GM19240 (cell line): ENCODE measurements around the gene MYH9.

Experiments
- DNase-seq: peaks from one replicate; pipeline ENCODE4 v3.0.0; 2011; ENCODE audit warnings: low spot score; ENCODE audit not compliant: insufficient read length

The MYH9 gene

DNA sequence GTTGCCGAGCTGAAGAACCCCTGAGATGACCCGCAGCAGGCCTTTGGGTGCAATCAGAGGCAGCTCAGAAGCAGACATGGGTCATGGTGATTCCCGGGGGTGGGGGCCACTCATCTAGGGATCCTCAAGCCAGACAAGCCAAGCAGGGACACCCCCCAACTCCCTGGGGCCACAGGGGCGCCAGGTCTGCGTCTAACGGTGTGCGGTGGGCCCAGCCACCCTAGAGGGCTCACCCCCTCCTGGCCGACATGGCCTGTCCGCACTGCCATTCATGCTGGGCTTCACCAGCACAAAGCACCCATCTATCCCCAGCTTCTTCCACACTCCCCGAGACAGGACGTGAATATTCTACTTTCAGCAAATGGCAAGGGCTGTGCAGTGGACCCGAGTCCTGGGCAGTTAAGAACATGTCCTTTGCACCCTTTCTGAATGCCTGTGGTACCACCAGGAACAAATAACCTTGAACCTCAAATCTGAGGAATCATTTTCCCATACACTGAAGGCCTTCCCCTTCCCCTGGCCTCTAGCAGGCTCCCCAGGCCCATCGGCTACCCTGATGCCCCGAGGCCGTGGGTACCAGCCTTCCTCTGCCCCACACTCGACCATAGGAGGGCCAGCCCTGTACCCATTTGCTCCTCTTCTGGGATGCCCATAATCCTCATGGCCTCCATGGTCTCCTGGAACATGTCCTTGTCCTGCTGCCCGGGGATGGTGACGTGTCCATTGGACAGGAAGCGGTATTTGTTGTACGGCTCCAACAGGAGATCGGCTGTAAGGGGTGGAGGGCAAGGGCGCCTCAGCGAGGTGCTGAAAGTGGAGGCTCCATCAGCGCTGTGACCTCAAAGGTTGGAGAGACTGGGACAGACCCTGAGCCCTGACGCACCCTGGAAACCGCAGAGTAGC is 67.9 kb downstream of the MYH9 start:
- DNase-seq: no peak

GRCh38 chr22:36318442-36318841 is 69.3 kb downstream of the MYH9 start:
- DNase-seq: no peak

- no peak for DNase-seq
Observed at GRCh38 chr22:36317658-36318271, 70.0 kb downstream of the MYH9 start.

GRCh38 chr22:36316419-36316818 is 71.3 kb downstream of the MYH9 start:
- no peak for DNase-seq

- no peak for DNase-seq
Observed at GRCh38 chr22:36315325-36315724, 72.4 kb downstream of the MYH9 start.

- DNase-seq: no peak
Observed at GRCh38 chr22:36311386-36312085, 76.2 kb downstream of the MYH9 start.

GRCh38 chr22:36308880-36309279 is 78.9 kb downstream of the MYH9 start:
- DNase-seq: no peak

DNA sequence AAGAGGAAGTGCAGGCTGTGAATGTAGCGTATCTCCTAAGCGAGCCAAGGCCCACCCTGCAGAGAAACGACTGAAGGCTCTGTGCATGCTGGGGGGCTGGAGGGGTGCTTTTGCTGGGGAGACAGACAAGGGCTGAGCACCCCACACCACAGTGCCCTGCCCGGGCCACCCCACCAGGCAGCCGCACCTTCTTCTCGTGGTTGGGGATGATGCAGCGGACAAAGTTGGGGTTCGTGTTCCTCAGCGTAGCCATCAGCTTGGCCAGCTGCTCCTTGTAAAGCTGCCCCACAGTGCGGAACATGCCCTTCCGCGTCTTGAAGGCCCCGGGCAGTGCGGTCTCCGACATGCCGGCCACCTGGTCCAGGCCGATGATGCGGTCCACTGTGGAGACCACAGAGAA is 81.5 kb downstream of the MYH9 start:
- DNase-seq: no peak

- no peak for DNase-seq
Observed at GRCh38 chr22:36305813-36306212, 82.0 kb downstream of the MYH9 start.

DNA sequence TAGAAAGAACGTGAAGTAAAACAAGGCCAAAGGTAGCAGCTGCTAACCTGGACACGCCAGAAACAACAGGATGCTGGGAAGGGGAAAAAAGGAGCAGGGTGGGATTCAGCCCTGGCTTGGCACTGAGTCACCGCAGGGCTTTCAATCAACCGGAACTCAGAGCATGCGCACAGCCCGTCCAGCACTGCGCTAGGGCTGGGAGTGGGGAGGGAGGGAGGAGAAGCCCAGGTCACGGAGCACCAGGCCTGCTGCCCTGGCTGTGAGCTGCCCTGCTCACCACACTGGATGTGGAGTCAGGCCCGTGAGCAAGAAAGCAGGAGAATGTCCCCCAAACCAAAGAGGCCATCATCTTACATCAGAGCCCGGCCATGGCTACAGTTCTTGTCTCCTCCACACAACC is 83.3 kb downstream of the MYH9 start:
- no peak for DNase-seq

DNA sequence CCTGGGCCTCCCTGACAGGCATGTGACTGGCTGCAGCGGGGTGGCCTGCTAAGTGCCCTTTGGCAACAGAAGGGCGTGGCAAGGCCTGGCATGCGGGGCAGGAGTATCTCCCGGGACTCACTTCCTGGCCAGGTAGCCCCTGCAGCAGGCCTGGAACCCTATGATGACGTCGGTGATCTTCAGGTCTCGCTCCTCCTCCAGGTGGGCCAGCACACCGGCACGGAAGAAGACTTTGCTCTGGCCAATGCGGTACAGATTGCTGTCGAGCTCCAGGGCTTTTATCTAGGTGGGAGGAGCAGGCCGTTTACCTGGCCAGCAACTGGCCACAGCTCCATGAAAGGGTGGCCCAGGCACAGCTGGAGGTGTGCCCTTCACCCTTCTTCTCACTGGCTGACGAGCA is 83.9 kb downstream of the MYH9 start:
- DNase-seq: no peak

DNA sequence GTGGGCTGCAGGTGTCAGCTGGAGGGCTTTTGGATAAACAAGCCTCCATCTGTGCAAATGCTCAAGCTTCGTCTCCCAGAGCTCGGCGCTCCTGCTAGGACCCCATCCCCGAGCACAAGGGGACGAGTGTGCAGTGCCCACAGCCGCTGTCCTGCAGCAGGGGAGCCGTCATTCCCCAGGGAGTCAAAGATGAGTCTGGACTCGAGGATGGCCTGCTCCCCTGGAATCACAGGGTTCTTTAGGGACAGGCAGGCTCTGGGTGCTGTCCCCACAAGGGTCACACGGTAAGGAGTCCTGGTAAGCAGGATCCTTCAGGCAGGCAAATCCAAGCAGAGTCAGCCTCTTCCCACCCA is 84.7 kb downstream of the MYH9 start:
- DNase-seq: no peak

GRCh38 chr22:36302439-36303114 is 85.2 kb downstream of the MYH9 start:
- no peak for DNase-seq

DNA sequence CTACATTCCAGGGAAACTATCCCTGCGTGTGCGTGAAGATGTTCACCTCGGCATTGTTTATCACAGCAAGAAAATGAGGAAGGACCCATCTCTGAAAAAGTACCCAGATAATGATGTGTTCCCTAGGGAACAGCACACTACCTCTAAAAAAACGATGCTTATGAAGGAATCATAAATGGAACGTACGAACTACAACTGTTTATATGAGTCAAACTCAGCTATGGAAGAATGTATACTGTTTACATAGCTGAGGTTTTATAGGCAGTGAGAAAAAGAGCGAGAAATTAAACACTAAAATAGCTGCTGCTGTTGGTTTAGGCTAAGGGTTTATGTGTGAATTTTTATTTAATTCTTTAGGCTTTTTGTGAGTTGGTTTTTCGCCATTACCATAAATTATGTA is 85.9 kb downstream of the MYH9 start:
- no peak for DNase-seq

DNA sequence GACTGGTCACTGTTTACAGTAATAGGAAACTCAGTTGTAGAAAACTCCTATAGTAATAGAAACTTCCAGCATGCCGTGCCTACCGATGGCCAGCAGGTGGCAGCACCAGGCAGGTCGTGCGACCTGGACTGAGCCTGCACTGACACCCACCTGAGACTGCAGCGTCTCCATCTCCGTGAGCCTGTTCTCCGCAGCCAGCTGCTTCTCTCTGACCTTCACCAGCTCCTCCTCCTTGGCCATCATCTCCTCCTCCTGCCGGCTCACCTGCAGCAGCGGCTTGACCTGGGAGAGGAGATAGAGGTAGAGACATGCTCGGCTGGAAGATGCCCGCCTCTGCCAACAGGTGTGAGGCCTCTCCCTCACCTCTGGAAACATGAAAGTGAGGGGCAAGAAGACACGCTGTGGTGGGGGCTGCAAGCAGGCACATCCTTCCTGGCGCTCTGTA is 86.4 kb downstream of the MYH9 start:
- DNase-seq: peak; percentile 79

GRCh38 chr22:36300396-36301212 is 87.2 kb downstream of the MYH9 start:
- DNase-seq: no peak

- DNase-seq: no peak
Observed at GRCh38 chr22:36299911-36300310, 87.9 kb downstream of the MYH9 start.

GRCh38 chr22:36299295-36299694 is 88.5 kb downstream of the MYH9 start:
- DNase-seq: no peak

- no peak for DNase-seq
Observed at GRCh38 chr22:36298601-36299000, 89.2 kb downstream of the MYH9 start.

GRCh38 chr22:36298118-36298517 is 89.6 kb downstream of the MYH9 start:
- no peak for DNase-seq

DNA sequence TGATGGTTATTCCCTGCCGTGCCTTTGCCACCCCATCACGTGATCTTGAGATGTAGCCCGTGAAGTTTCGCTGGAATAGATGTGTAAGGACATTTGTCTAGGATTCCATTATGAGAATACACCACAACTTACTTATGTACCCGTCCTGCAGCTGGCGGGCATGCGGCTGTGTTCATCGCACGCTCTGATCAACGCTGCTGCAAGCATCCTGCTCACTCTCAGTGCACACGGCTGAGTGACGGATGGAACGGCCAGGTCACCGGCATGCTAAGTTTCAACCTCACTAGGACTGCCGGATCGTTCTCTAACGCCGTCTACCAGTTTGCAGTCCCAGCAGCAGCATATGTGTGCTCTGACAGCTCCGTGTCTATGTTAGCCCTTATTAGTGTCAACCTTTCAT is 90.2 kb downstream of the MYH9 start:
- no peak for DNase-seq
